Measurements from ENCODE around the gene PARD3.
"Not testable (repeated sequence)": the region's sequence is repeated elsewhere in the genome, so short reads cannot be mapped to it uniquely, and the experiment has no call there.

Gene PARD3

DNA sequence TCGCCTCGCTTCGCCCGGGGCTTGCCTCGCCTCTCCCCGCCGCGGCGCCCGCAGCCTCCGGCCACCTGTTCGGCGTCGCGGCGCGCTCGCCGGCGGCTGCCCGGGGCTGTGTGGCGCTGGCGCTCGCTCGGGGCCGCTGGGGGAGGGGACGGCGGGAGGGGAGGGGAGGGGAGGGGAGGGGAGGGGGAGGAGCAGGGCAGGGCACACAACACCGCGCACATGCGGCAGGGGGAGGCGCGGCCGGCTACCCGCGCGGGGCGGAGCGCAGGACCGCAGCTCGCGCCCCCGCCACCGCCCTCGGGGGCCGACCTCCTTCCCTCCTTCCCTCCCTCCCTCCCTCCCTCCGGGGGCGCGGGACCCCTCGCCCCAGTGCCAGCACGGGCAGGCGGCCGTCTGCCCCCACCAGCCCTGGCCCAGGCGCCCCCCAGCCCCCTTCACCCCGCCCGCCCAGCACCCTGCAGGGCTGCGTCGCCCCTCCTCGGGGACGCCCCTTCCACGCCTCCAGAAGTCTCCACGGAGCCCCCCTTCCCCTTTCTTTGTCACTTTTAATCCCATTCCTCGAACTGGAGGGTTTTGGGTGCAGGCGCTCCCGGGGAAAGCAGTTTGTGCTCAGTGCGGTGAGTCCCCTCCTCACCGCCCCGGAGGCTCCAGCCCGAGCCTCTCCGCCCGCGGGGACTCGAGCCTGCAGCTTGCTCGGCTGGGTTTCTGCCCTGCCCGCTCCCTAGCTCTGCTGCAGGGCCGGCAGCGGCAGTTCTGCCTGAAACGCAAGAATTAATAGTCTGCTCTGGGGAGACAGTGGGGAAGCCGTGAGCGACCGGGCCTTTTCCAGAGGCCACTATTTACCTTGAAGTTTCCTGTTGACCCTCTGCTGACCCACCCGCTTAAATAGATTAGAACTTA is at the start of gene PARD3:
TSS of gene PARD3 (minus strand) at position 112 of the 900 bp plus-strand sequence. CDS start 301 bp downstream, outside the sequence.
- no peak for DNase-seq

DNA sequence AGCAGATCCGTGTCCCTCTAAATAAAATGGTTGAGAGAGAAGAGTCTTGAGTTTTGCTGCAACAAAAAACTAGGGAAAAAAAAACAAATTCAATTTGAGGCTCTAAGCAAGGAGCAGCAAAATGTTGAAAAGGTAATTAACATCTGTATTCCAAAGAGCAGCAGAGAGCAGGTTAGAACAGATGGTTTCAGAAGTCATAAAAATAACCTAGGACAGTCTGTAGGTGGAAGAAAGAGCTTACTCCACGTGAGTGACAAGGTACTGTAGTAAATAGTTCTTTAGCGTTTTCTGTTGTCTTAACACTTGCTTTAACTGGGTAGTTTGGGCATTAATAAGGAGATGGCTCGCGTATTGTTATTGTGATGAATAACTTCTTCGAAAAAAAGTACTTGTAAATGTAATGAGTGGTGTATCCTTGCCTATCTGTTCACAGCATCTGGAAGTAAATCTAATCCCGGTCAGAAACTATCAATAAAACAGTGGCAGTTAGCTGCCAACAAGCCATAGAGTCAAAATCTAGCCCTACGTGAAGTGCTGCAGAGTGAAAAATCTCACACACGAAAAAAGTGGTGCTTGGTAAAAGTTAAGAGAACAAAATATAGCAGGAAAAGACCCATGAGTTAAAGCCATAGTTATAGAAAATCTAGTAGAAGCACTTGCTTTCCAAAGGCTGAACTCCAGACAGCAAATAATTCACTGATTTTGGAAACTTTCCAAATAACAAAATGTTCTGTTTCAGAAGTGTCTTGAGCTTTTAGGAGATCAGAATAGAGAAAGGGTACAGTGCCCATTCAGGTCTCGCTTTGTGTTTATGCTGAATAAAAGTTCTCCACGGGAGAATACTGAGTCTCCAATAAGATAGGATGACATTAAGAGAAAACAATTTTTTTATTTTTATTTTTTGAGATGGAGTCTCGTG is 49.3 kb upstream of the PARD3 start:
- DNase-seq, result no peak

DNA sequence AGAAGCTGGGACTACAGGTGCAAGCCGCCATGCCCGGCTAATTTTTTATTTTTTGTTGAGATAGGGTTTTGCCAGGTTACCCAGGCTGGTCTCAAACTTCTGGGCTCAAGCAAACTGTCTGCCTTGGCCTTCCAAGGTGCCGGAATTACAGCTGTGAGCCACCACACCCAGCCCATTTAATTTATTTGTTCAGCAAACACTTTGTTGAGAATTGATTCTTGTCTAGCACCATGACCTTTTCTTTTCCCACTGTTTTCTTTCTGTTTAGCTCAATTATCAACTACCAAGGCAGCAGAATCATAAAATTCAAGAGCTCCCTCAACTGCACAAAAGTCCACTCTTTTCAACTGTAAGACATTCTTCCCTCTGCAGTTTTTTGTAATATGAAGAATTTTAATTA is 47.8 kb upstream of the PARD3 start:
- DNase-seq, result no peak

DNA sequence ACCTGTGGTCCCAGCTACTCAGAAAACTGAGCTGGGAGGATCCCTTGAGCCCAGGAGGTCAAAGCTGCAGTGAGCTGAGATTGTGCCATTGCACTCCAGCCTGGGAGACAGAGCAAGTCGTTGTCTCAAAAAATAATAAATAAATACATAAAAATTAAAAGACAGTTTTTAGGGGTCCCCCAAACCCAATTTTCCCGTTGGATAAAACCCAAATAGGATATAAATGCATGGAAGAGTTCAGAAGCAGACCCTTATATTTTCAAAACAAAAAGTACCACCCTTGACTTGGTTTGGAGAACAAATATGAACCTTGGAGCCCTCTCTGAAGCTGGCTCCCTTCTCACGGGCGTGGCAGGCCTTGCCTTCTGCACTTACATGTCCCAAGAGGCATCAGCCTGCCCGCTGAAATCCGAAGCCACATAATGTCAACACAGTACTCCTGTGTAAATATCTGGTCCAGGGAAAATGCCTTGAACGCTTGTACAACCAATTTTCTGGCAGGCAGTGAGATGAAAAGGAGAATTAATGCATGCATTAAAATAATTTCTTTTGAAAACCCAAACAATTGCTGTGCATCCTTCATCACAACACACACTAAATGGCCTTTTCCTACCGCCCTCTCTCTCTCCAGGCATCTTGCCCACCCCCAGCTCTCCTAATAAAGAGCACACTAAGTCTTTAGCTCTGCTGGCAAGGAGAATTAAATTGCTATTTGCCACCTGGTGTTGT is 46.4 kb upstream of the PARD3 start:
- DNase-seq, result no peak

- DNase-seq, result no peak
Observed at GRCh38 chr10:34859170-34859569, 44.1 kb upstream of the PARD3 start.

GRCh38 chr10:34858003-34858402 is 42.9 kb upstream of the PARD3 start:
- DNase-seq, result no peak

GRCh38 chr10:34854147-34854601 is 39.1 kb upstream of the PARD3 start:
- no peak for DNase-seq

- no peak for DNase-seq
Observed at GRCh38 chr10:34853357-34853756, 38.3 kb upstream of the PARD3 start.

- no peak for DNase-seq
Observed at GRCh38 chr10:34850558-34850957, 35.5 kb upstream of the PARD3 start.

DNA sequence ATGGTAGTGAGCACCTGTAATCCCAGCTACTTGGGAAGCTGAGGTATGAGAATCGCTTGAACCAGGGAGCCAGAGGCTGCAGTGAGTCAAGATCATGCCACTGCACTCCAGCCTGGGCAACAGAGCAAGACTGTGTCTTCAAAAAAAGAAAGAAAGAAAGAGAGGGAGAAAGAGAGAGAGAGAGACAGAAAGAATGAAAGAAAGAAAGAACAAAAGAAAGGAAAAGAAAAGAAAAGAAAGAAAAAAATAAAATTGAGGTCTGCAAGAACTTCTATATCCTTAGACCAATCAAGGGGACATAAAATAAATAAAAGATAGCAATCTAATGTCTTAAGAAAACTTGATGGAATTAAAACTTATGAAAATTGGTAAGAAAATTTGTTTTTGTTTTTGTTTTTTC is 34.9 kb upstream of the PARD3 start:
- no peak for DNase-seq

DNA sequence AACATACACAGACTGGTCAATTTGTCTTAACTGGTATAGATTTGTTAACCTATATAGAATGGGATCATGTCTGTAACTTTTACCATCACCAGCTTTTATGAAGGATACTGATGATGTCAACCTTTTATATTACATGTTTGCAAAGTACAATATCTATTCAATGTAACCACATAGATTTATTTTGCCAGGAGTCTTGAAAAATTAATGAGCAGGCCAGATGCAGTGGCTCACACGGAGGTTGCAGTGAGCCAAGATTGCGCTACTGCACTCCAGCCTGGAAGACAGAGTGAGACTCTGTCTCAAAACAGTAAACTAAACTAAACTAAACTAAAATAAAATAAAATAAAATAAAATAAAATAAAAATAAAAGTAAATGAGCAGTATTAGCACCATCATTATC is 30.0 kb upstream of the PARD3 start:
- no peak for DNase-seq

GRCh38 chr10:34844448-34844847 is 29.4 kb upstream of the PARD3 start:
- no peak for DNase-seq

DNA sequence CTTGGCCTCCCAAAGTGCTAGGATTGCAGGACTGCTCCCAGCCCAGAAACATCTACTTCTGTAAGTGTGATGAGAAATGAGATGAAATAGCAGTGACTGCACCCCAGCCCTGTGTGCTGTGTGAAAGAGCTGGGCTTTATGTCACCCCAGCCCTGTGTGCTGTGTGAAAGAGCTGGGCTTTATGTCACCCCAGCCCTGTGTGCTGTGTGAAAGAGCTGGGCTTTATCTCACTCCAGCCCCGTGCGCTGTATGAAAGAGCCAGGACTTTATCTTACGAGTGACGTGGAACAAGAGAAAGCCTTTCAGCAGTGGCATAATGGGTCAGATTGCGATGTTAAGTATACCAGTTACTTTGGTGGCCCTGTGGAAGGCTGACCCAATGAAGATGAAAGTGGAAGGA is 28.4 kb upstream of the PARD3 start:
- DNase-seq, result not testable (repeated sequence)

- no peak for DNase-seq
Observed at GRCh38 chr10:34838366-34838900, 23.3 kb upstream of the PARD3 start.

GRCh38 chr10:34835908-34836508 is 20.9 kb upstream of the PARD3 start:
- DNase-seq, result no peak

- DNase-seq, result no peak
Observed at GRCh38 chr10:34834274-34834673, 19.2 kb upstream of the PARD3 start.

- no peak for DNase-seq
Observed at GRCh38 chr10:34830217-34830822, 15.2 kb upstream of the PARD3 start.

DNA sequence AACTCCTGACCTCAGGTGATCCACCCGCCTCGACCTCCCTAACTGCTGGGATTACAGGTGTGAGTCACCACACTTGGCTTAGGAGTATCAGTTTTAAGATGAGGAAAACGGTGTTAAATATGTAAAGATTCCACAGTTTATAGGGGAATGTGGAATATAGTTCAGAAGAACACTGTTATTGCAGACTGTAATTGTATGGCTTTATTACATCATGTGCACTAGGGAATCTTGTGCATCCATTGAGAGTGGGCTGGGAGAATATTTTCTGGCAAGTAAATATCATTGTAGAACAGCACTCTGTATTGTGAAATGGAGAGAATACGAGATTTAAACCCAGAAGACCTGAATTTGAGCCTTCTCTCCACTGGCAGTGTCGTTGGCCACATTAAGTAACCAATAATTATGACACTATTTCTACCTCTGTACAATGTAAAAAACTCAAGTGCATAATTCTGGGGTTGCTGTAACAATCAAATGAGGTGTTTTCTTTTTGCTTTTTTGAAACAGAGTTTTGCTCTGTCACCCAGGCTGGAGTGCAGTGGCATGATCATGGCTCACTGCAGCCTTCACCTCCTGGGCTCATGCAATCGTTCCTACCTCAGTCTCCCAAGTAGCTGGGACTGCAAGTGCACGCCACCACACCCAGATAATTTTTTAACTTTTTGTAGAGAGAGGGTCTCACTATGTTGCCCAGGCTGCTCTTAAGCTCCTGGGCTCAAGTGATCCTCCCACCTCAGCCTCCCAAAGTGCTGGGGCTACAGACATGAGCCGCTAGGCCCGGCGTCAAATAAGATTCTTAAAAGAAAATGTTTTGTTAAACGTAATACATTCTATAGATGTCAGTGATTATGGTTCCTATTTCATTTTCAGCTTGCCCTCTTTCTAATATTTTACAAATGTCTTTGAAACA is 12.0 kb upstream of the PARD3 start:
- DNase-seq, result no peak

GRCh38 chr10:34826221-34826620 is 11.1 kb upstream of the PARD3 start:
- DNase-seq, result no peak

DNA sequence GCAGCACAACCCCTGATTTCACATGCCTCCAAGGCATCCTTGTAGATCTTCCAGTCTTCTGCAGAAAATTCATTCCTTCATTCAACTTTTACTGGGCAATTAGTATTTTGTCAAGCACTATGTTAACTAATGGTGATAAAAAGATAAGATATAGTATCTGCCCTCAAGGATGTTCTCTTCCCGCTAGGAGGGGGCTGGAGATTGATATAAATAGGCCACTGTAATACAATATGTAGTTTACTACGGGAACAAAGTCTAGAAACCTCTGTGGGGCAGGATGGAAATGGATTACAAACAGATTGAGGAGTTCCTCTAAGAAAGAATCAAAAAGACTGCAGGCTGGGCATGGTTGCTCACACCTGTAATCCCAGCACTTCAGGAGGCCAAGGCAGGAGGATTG is 10.3 kb upstream of the PARD3 start:
- no peak for DNase-seq

DNA sequence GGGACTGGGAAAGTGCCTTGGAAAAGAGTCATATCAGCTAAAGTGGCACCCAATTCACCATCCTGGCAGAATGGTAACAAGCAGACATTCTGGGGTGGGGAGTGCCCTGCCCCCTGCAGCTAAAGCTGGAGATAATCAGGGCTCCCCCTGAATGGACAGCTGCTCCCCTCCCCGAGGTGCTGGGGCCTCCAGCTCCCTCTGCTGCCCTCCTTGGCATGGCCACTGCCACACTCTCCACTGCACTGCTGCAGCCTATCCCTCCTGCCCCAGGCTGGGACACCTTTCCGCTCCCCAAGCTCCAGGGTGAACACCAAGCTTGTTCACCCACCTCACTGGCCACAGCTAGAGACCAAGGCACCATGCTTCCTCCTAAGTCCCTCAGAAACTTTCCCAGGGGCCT is 9.8 kb upstream of the PARD3 start:
- DNase-seq, result no peak

All from hematopoietic multipotent progenitor cell treated with erythropoietin and hydrocortisone succinate and interleukin-3 and kit ligand, for 8 days (in vitro differentiated cells).